ENCODE measurements around the gene DCLRE1B.

DCLRE1B gene

GRCh38 chr1:113905435-113905861 lies 322 bp downstream of the DCLRE1B start:
- H3K4me3 ChIP-seq (ENCODE audit: control insufficient read depth, low read depth, low read length) = peak overlapping the region; percentile 81
- TF ChIP-seq CTCF (conservative IDR thresholded peaks at IDR 0.05; ENCODE audit: control insufficient read depth, insufficient read depth, low read depth, low read length) = no peak
- no peak for DNase-seq (ENCODE audit: low read depth)

GRCh38 chr1:113912594-113913311 lies 7.6 kb downstream of the DCLRE1B start:
- DNase-seq (ENCODE audit: low read depth) = peak; percentile 44
- no peak for TF ChIP-seq CTCF (conservative IDR thresholded peaks at IDR 0.05; ENCODE audit: control insufficient read depth, insufficient read depth, low read depth, low read length)
- no peak overlapping the region for H3K4me3 ChIP-seq (ENCODE audit: control insufficient read depth, low read depth, low read length)

- no peak for TF ChIP-seq CTCF (conservative IDR thresholded peaks at IDR 0.05; ENCODE audit: control insufficient read depth, insufficient read depth, low read depth, low read length)
- no peak for DNase-seq (ENCODE audit: low read depth)
- H3K4me3 ChIP-seq (ENCODE audit: control insufficient read depth, low read depth, low read length) = no peak overlapping the region
Observed at GRCh38 chr1:113913312-113913668, 8.2 kb downstream of the DCLRE1B start.

GRCh38 chr1:113913887-113914664 lies 8.9 kb downstream of the DCLRE1B start:
- DNase-seq (ENCODE audit: low read depth) = no peak
- no peak overlapping the region for H3K4me3 ChIP-seq (ENCODE audit: control insufficient read depth, low read depth, low read length)
- TF ChIP-seq CTCF (conservative IDR thresholded peaks at IDR 0.05; ENCODE audit: control insufficient read depth, insufficient read depth, low read depth, low read length) = no peak

GRCh38 chr1:113916974-113917373 lies 11.8 kb downstream of the DCLRE1B start:
- no peak for DNase-seq (ENCODE audit: low read depth)
- TF ChIP-seq CTCF (conservative IDR thresholded peaks at IDR 0.05; ENCODE audit: control insufficient read depth, insufficient read depth, low read depth, low read length) = no peak
- H3K4me3 ChIP-seq (ENCODE audit: control insufficient read depth, low read depth, low read length) = no peak overlapping the region

GRCh38 chr1:113917400-113918082 lies 12.4 kb downstream of the DCLRE1B start:
- peak; percentile 80 for DNase-seq (ENCODE audit: low read depth)

More at GRCh38 chr1:113917400-113918082, 12.4 kb downstream of the DCLRE1B start:
- no peak for TF ChIP-seq CTCF (conservative IDR thresholded peaks at IDR 0.05; ENCODE audit: control insufficient read depth, insufficient read depth, low read depth, low read length)
- H3K4me3 ChIP-seq (ENCODE audit: control insufficient read depth, low read depth, low read length) = no peak overlapping the region
